RWPE1 (cell line): ENCODE results near the gene RANBP17.

Experiments used
- CTCF ChIA-PET: fragments of 350-600 bp; sonication (Branson Sonifier 250); formaldehyde crosslinking; extraction: SDS; loops from one replicate; lab custom pipeline; 2021; lab: Yijun Ruan, JAX
- POLR2A ChIA-PET: fragments of 400-600 bp; formaldehyde crosslinking; extraction: SDS; loops from one replicate; lab custom pipeline; 2020; ENCODE audit warnings: antibody characterized with exemption; ENCODE audit not compliant: low non-redundant PET; lab: Yijun Ruan, JAX
- DNase-seq: peaks from one replicate; pipeline ENCODE4 v3.0.0; 2012; ENCODE audit warnings: low spot score
- H3K27ac ChIP-seq: fragments of 450-650 bp; 2 replicates; pipeline ENCODE4 v1.5.1; 2017
- CTCF ChIP-seq: fragments of 450-650 bp; conservative IDR thresholded peaks from 2 replicates; pipeline ENCODE4 v1.5.1; 2017; ENCODE audit warnings: low read depth, mild to moderate bottlenecking

RANBP17 gene

GRCh38 chr5:170986598-170986997 is 124.8 kb downstream of the RANBP17 start:
- DNase-seq, result no peak
- CTCF ChIA-PET, result interaction anchor here (0.6 to 2.2 kb wide), 5 partner anchors 67 to 1671 kb away, joined by 3 to 8 read pairs (median 3); no protein-coding TSS in a partner anchor

GRCh38 chr5:170993476-170993875 is 131.7 kb downstream of the RANBP17 start:
- DNase-seq, result no peak
- TF ChIP-seq CTCF, result no peak
- ChIA-PET CTCF (interaction anchor here (0.6 kb wide), 1 partner anchor 130 kb away, joined by 3 read pairs; no protein-coding TSS in a partner anchor), POLR2A (no interaction called here)
- no peak overlapping the region for H3K27ac ChIP-seq

More at GRCh38 chr5:170986598-170986997, 124.8 kb downstream of the RANBP17 start:
- no peak overlapping the region for H3K27ac ChIP-seq
- POLR2A ChIA-PET, result no interaction called here
- no peak for TF ChIP-seq CTCF

- no peak for TF ChIP-seq CTCF
- ChIA-PET POLR2A (no interaction called here), CTCF (no interaction called here)
- H3K27ac ChIP-seq, result no peak overlapping the region
- DNase-seq, result no peak
Measured at GRCh38 chr5:171010086-171010485, 148.3 kb downstream of the RANBP17 start.

DNA sequence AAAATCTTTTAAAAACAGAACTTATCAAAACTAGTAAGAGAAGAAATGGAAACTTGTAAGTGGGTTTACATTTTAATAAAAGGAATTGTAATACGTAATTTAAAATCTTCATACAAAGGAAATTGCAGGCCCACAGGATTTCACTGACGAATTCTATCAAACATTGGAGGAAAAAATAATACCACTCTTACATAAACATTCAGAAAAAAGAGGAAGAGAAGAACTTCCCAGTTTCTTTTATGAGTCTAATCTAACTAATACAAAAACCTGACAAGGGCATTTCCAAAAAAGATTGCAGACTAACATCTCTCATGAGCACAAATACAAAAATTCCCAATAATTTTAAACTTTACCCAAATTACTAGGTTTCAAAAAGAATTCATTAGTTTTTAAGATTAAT is 149.0 kb downstream of the RANBP17 start:
- no peak overlapping the region for H3K27ac ChIP-seq
- no peak for DNase-seq
- ChIA-PET POLR2A (no interaction called here), CTCF (no interaction called here)
- no peak for TF ChIP-seq CTCF

- no peak overlapping the region for H3K27ac ChIP-seq
- DNase-seq, result no peak
- ChIA-PET CTCF (interaction anchor here (0.6 to 0.7 kb wide), 2 partner anchors 129 to 138 kb away, joined by 4 to 8 read pairs; no protein-coding TSS in a partner anchor), POLR2A (no interaction called here)
- no peak for TF ChIP-seq CTCF
Measured at GRCh38 chr5:171023508-171023907, 161.7 kb downstream of the RANBP17 start.

DNA sequence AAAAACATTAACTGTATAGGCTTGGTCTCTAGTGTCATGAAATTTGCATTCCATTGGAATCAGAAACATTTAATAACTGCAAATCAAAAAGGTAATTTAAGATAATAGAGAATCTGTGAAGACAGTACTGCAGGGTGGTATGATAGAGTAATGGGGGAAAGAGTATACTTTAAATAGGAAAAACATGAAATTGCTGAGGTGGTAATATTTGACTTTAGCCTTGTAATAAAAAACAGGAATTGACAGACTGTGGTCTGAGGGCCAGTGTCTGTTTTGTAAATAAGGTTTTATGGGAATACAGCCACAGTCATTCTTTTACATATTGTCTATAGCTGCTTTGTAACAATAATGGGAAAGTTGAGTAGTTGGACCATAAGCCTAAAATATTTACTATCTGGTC is 162.3 kb downstream of the RANBP17 start:
- ChIA-PET POLR2A (no interaction called here), CTCF (interaction anchor here (0.6 to 0.7 kb wide), 2 partner anchors 130 to 1794 kb away, joined by 4 read pairs; no protein-coding TSS in a partner anchor)
- H3K27ac ChIP-seq, result no peak overlapping the region
- no peak for TF ChIP-seq CTCF
- DNase-seq, result no peak
